Activated CD4-positive, alpha-beta T cell treated with anti-CD3 and anti-CD28 coated beads, Interleukin-10, Interleukin-2, amounts not matched to agents 100 ng/mL and 50 ng/mL, durations not matched to agents 16 hours and 8 hours (primary cell): ENCODE data around the gene AGBL5.

Experiments
- DNase-seq: peaks from one replicate; pipeline ENCODE4 v3.0.0-alpha.2; 2020

Gene AGBL5

GRCh38 chr2:27025281-27025800 is 26.1 kb upstream of the AGBL5 start:
- no peak for DNase-seq

- no peak for DNase-seq
These were observed 25.3 kb upstream of the AGBL5 start for GRCh38 chr2:27025861-27026851.

GRCh38 chr2:27027211-27027651 is 24.2 kb upstream of the AGBL5 start:
- DNase-seq: no peak

- DNase-seq: no peak
These were observed 22.4 kb upstream of the AGBL5 start for GRCh38 chr2:27029051-27029450.

- peak; percentile 95 for DNase-seq
These were observed 18.8 kb upstream of the AGBL5 start, which contains the start of gene TMEM214 for GRCh38 chr2:27032495-27033252. TSS of gene TMEM214 (plus strand) at chr2:27032965. CDS start at chr2:27033016, 51 bp downstream.

GRCh38 chr2:27033253-27033852 is 18.1 kb upstream of the AGBL5 start:
- no peak for DNase-seq

- DNase-seq: no peak
These were observed 13.5 kb upstream of the AGBL5 start for GRCh38 chr2:27038012-27038411.

- no peak for DNase-seq
These were observed 12.7 kb upstream of the AGBL5 start for GRCh38 chr2:27038631-27039339.

GRCh38 chr2:27039426-27039825 is 12.0 kb upstream of the AGBL5 start:
- DNase-seq: no peak

GRCh38 chr2:27039871-27040270 is 11.6 kb upstream of the AGBL5 start:
- no peak for DNase-seq

GRCh38 chr2:27040282-27040681 is 11.2 kb upstream of the AGBL5 start:
- DNase-seq: no peak

- no peak for DNase-seq
These were observed 9.7 kb upstream of the AGBL5 start for GRCh38 chr2:27041752-27042151.

GRCh38 chr2:27042159-27042661 is 9.3 kb upstream of the AGBL5 start:
- DNase-seq: no peak

GRCh38 chr2:27042985-27043634 is 8.4 kb upstream of the AGBL5 start:
- no peak for DNase-seq

- peak; percentile 74 for DNase-seq
These were observed 1.8 kb upstream of the AGBL5 start for GRCh38 chr2:27049422-27050280.

GRCh38 chr2:27050281-27050995 is 1.0 kb upstream of the AGBL5 start:
- DNase-seq: peak; percentile 92

- DNase-seq: no peak
These were observed 606 bp downstream of the AGBL5 start for GRCh38 chr2:27051902-27052645.

- DNase-seq: no peak
These were observed 1.9 kb downstream of the AGBL5 start for GRCh38 chr2:27053321-27053720.

GRCh38 chr2:27053776-27054175 is 2.3 kb downstream of the AGBL5 start:
- no peak for DNase-seq
